ENCODE data around the gene GTF3C5.
"Not testable (repeated sequence)": the region's sequence is repeated elsewhere in the genome, so short reads cannot be mapped to it uniquely, and the experiment has no call there.

GTF3C5 gene

DNA sequence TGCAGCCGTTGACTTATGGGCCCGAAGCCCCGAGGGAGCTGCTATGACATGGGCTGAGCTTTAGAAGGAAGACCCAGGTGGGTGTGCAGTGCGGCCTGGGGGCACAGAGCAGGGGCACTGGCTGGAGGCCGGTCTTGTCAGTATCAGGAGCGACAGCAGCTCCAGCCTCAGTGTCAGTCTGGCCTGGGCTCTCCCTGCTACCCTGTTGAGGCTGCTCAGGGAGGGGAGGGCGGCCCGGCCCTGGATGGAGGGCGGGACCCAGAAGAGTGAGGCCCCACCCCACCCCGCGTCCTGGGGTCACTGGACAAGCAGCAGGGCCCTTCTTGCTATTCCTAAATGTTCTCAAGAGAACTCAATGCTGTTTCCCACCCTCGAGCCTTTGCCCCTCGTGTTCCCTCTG, 34.3 kb upstream of the GTF3C5 start:
- no peak for DNase-seq (ENCODE audit: low read depth)

DNA sequence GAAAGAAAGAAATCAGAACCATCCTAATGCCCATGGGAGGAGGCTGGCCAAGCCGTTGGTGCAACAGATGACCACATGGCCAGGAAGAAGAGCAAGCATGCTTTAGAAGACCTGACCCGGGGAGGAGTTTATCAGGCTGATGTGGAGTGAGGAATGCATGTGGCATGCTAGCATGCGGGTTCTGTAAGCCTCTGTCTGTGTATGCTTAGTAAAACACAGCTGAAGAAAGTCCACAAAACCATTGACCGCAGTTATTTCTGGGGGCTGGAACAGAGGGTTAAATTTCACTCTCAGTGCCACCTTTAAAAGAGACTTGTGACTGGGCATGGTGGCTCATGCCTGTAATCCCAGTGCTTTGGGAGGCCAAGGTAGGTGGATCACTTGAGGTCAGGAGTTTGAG, 33.2 kb upstream of the GTF3C5 start:
- no peak for DNase-seq (ENCODE audit: low read depth)

DNA sequence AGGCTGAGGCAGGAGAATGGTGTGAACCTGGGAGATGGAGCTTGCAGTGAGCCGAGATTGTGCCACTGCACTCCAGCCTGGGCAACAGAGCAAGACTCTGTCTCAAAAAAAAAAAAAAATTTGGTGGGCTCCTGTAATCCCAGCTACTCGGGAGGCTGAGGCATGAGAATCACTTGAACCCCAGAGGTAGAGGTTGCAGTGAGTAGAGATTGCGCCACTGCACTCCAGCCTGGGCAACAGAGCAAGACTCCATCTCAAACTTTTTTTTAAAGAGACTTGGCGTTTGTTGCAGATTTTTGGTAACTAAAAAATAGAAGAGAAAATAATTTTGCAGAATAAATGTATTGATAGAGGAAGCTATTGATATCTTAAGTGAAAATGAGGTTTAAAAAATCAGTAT, 32.6 kb upstream of the GTF3C5 start:
- not testable (repeated sequence) for DNase-seq (ENCODE audit: low read depth)

DNA sequence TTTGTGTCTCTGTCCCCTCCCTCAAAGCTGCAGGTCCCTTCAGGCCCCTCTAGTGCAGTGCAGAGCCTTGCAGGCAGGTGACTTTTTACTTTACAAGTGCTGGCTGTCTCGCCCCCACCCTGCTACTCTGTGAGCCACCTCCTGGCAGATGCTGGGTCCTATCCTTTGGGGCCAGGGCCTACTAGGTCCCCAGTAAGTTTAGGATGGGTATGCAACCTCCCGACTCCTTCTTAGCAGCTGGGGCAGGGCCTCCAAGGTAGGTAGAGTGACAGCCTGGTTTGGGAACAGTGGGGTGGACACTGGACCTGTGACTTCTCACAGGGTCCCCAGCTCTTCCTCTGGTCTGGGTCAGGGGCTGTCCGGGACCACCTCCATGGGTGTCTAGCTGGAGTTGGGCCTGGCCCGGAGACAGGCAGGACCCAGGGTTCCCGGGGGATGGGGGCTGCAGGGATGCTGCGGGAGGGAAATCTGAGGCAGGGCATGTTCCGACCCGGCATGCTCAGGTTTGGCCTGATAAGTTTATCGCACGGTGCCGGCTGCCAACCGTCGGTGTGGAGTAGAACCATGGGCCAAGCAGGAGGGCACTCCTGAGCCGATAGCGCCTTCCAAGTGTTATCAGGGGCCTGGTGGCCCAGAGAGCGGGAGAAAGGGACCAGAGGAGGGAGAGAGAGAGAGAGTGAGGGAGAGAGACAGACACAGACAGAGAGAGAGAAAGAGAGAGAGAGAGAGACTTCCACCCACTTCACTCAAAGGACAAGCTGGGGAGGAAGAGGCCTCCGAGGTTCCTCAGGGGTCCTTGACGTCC, 31.8 kb upstream of the GTF3C5 start:
- DNase-seq (ENCODE audit: low read depth), result no peak

DNA sequence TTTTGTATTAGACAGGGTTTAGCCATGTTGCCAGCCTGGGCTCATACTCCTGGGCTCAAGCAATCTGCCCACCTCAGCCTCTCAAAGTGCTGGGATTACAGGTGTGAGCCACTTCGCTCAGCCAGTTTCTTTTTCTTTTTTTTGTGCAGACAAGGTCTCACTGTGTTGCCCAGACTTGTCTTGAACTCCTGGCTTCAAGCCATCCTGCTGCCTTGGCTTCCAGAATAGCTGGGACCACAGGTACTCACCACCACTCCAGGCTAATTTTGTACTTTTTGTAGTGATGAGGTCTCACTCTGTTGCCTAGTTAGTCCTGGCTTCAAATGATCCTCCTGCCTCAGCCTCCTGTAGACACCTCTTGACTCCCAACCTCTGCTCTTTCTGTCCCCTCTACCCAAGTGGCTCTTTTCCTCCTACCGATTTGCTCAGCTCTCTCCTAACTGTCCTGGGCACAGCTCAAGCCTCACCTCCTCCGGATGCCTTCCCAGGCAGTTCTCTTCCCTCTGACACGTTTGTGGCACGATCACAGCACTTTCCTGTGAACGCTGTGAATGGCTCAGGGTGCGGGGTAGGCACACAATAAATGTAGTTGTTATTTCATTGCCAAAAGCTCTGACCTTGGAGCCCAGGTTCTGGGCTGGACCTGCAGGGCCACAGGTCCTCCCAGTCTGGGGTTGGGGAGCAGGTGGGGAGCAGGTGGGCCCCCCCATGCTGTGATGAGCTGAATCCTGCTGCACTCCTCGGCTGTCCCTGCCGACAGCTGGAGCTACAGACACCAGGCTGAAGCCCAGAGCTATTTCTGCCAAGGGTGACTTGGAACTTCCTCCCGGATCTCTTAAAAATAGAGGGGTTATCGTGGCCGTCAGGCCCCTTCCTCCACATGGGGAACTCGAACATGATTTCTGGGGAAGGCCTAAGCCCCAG, 28.4 kb upstream of the GTF3C5 start:
- no peak for DNase-seq (ENCODE audit: low read depth)

DNA sequence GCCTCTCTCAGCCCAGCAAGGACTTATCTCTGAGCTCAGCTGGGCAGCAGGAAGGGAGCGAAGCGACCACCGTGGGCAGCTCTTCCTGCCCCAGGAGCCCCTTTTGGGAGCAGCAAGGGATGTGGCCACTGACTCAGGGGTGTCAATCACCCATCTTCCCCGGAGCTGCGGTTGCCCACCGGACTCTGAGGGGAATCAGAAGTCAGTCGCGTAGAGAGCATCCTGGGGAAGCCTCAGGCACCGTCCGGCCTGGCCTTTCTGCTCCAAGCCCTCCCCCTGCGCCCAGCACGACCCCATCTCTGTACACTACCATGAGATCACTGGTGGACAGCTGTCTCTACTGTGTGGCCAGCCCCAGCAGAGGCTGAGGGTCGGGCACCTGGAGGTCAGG, 27.7 kb upstream of the GTF3C5 start:
- DNase-seq (ENCODE audit: low read depth), result no peak

DNA sequence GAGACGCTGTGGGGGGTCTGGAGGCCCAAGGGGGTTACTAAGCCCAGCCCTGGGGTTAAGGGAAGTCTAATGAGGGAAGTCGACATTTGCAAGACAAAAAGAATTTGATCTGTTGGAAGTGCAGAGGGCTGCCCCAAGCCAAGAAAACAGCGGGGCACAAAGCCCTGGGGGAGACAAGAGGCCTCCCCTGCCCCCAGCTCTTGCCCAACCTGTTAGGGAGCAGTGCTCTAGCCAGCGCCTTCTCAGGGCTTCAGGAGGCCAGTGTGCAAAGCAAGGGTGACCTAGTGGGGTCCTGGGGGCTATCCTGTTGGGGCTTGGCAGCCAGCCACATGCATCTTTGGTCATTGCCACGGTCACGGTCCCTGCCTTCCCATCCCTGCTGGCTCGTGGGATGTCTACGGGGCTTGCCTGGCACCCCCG, 27.1 kb upstream of the GTF3C5 start:
- DNase-seq (ENCODE audit: low read depth), result no peak

DNA sequence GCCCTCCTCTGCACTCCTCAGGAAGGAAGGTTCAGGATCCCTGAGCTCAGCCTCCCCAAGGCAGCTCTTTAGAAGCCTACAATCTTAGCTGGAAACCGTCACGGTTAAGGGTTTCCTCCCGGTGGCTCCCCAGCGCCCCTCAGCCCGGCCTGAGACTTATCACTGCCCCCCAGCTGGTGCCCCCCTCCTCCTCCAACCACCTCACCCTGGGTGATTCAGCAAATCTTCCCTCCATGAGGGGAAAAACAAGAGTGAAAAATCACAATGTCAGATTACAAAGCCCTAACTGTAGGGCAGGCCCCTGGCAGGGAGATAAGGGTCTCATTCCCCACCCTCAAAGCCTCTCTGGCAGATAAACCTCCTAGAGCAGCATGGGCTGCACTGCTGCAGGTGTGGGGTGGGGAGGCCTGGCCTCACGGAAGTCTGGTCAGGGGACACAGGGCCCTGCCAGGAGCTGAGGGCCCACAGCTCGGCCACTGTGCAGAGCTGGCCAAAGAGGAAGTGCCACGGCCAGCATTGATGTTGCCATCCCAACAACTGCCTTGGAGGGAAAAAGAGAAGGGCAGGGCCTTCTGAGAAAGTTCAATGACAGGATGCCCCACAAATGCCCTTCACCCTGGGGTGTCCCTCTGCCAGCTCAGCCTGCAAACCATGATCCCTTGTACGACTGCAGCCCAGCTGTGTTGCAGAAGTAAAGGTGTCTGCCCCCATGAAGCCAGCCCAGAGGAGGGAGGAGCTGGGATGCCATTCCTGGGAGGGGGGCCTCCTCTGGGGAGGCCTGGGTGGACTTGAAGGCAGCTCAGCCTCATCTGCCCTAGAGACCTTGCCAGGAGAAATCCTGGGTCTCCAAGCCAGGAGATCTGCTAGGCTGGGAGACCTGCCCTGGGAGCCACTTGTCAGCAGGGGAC, 26.5 kb upstream of the GTF3C5 start:
- DNase-seq (ENCODE audit: low read depth), result no peak

DNA sequence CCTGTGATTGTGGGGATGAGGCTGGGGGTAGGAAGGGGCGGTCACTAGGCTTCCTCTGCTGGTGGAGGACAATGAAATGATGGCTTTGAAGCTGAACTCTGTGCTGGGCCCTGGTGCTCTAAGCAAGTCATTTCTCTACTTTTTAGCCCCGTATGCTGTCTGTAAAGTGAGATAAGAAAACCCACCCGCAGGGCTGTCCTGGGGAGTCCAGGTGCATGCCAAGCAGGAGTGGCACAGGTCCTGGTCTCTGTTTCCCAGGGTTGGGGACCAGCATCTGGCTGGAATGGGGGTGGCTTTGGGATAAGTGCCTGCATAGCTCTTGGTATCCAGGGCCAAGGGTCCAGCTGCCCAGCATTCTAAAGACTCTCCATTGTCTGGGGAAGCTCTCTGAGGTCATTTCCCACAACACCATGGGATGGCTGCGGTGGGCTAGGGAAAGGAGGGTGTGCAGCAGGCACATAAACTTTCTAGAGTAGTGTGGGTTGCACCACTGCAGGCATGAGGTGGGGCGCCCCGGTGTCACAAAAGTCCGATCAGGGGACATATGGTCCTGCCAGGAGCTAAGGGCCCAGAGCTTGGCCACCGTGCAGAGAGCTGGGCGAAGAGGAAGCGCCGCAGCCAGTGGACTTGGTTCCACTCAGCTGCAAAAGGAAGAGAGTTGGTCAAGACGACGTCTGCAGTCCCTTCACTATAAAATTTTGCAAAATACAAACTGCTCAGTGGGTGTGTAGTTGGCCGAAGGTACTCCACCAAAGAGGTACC, 25.6 kb upstream of the GTF3C5 start:
- DNase-seq (ENCODE audit: low read depth), result no peak

DNA sequence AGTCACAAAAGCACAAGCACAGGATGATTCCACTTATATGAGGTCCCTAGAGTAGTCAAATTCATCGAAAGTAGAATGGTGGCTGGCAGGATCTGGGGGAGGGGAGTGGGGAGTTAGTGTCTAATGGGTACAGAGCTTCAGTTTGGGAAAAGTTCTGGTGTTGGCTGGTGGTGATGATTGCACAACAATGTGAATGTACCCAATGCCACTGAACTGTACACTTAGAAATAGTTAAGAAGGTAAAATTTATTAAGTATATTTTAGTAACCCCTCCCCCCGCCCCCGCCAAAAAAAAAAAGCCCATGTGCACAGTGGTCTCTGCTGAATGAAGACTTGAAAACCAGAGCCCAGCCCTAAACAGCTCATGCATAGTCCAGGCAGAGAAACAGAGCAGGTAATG, 24.8 kb upstream of the GTF3C5 start:
- no peak for DNase-seq (ENCODE audit: low read depth)

DNA sequence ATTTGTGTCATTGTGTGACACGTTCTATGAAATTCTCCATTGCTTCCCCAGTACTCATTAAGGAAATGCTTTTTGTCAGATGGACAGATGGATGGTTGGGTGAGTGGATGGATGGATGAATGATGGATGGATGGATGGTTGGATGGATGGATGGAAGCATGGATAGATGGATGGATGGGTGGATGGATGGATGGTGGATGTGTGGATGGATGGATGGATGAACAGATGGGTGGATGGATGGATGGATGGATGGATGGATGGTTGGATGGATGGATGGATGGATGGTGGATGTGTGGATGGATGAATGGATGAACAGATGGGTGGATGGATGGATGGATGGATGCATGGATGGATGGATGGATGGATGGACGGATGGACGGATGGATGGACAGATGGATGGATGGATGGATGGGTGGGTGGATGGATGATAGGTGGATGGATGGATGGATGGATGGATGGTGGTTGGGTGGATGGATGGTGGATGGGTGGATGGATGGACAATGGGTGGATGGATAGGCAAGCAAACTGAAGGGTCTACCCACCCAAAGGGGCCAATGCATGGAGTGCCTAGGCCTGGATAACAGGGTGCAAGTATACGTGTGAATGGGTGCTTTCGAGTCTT, 24.0 kb upstream of the GTF3C5 start:
- no peak for DNase-seq (ENCODE audit: low read depth)

DNA sequence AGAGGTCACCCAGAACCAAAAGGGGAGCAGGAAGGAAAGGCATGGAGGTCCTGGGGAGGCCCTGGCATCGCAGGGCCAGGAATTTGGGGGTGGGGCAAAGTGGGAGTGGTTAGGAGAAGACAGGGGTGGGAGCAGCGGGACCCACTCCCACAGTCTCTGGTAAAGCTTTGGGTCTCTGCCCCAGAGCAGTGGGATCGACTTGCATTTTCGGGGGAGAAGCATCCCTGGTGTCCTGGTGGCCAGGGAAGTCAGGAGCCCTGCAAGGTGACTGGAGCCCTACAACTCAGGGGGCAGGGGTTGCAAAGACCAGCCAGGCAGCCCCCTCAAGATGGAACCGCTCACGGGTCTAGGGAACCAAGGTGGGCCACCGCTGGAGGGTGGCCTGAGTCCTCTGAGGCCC, 22.4 kb upstream of the GTF3C5 start:
- DNase-seq (ENCODE audit: low read depth), result no peak

DNA sequence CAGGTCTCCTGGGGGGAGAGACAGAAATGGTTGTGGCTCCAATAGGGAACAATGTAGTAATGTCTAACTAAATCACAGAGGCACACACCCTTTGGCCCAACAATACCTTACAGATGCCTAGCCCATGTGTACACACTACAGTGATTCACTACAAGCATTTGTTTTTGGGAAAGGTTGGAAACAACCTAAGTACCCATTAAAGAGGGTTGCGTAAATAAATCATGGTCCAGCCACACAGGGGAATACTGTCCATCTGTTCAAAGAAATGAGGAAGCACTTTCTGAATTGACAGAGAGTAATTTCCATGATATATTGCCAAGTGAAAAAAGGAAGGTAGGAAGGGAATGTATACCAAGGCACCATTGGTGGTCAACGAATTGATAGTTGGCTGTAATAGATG, 22.0 kb upstream of the GTF3C5 start:
- DNase-seq (ENCODE audit: low read depth), result no peak

DNA sequence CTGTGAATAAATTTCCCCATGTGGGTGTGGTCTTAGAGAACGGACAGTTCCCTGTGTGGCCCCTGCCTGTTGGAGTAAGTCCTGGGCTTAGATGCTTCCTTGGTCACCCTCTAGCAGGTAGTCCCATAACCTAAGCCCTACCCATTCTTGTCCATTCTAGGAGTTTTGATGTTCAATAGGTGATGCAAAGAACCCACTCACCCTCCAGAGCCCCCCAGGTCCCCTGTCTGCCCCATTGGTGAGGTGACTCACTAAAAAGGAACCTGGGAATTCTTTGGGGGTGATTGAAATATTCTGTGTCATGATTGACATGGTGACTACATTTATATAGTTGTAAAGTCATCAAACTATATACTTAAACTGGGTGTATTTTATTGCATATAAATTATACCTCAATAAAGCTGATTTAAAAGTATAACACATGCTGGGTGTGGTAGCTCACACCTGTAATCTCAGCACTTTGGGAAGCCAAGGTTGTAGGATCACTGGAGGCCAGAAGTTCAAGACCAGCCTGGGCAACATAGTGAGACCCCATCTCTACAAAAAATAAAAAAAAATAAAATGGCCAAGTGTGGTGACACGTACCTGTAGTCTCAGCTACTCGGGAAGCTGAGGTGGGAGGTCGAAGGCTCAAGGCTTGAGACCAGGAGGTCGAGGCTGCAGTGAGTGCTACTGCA, 20.8 kb upstream of the GTF3C5 start:
- no peak for DNase-seq (ENCODE audit: low read depth)

DNA sequence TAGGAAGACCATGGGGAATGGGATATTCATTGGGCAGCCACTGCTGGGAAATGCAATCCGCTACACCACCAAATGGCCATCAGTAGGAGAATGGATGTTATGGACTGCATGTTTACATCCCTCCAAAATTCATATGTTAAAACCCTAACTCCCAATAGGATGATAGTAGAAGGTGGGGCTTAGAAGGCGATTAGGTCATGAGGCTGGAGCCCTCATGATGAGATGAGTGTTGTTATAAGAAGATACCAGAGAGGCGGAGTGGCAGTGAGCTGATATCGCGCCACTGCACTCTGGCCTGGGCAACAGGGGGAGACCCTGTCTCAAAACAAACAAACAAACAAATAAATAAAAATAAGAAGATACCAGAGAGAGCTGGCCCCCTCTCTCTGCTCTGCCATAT, 16.1 kb upstream of the GTF3C5 start:
- no peak for DNase-seq (ENCODE audit: low read depth)

DNA sequence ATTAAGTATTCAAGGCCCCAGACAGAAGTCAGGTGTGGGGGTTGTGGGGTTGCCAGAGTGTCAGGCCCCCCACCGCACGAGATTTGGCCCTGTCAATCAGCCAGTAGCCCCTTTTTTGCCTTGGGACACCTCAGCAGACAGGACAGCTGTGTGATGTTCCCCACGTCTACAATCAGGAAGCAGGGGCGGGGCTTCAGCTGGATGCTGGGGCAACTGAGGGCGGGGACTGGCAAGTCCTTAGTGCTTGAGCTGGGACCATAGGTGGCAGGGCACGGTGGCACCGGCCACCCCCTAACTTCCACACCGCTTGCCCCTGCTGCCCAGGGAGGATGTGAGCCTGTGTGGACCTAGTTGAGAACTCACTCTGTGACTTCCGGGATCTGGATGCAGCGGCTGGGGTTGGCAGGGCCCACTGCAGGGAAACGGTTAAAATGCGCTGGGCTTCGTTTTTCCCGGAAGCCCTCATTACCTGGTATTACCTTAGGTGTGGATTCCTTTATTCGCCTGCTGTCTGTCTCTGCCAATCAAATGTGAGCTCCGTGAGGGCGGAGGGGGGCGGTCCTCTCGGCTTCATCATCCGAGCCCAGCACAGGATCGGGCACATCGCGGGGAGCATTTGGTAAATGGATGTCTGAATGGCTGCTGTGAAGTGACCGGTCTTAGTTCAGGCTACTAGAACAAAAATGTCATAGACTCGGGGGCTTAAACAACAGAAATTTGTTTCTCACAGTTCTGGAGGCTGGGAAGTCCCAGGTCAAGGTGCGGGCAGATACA, 7.5 kb upstream of the GTF3C5 start:
- DNase-seq (ENCODE audit: low read depth), result peak; percentile 14

DNA sequence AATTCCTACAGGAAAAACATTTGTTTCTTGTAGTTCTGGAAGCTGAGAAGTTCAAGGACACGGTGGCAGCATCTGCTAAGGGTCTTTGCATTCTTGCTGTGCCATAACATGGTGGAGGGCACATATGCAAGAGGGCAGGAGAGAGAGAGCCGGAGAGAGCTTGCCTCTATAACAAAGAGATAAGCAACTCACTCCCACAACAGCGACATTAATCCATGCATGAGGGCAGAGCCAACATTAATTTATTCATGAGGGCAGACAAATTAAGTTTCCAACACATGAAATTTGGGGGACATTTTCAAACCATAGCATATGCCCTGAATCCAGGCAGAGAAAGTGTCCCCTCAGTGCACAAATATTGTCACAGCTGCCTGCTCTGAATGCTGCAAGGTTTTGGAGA, 4.4 kb upstream of the GTF3C5 start:
- no peak for DNase-seq (ENCODE audit: low read depth)

DNA sequence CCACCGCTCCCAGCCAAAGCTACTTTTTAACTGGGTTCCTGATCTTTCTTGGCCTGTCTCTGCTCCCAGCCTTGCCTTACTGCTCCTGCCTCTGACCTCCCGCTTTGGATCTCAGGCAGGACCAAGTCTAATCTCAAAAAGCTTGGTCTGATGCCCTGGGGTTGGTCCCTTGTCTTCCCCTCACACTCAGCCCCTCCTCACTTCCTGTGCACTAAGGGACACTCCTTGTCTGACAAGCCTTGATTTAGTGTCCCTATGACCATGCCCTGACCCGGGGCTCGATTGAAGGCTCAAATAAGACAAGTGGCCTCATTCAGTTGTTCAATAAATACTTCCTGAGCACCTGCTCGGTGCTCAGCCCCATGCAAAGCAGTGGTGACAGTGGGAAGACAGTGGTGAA, 3.7 kb upstream of the GTF3C5 start:
- no peak for DNase-seq (ENCODE audit: low read depth)

DNA sequence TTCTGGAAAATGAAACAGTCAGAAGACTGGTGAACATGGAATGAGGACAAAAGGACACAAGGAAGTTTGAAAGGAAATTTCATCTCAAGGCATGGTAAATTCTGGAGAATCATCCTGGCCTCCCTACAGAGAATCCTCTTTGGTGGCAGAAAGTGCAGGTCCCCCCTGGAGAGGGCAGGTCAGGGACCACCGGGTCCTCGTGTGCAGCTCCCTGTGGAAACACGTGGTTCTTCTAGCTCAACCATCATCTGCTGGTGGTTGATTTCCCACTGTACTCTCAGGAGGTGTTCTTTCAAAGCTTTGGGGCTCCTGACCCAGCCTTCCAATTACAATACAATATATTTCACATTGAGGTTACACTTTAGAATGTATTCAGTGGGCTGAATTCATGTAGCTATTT, 2.6 kb upstream of the GTF3C5 start:
- DNase-seq (ENCODE audit: low read depth), result no peak

DNA sequence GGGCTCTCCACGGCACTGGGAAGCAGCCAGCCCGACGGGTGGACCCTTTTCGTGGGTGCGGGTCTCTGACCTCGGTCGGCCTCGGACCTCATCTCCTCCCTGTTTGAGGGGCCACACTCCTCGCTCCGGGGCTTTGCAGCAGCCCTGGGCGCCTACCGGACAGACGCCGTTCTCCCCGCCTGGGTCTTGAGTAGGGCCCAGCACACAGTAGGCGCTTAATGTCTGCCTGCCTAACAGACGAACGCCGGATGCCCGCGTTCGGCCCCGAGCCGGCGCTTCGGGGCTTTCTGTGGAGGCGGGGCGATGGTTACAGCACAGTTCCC, 842 bp upstream of the GTF3C5 start:
- DNase-seq (ENCODE audit: low read depth), result no peak

Data from activated T-cell treated with anti-CD3 and anti-CD28 coated beads for 1 hour (primary cell).